IPS-NIHi11 (cell line): ENCODE measurements around the gene RAB22A.
A peak's percentile ranks its signal among the peaks of the same experiment; 100 is the strongest.
"Not testable (repeated sequence)": the region's sequence is repeated elsewhere in the genome, so short reads cannot be mapped to it uniquely, and the experiment has no call there.

Experiments
- DNase-seq: peaks from one replicate; pipeline ENCODE4 v3.0.0; 2012; ENCODE audit warnings: mixed read lengths, low spot score

The RAB22A gene

DNA sequence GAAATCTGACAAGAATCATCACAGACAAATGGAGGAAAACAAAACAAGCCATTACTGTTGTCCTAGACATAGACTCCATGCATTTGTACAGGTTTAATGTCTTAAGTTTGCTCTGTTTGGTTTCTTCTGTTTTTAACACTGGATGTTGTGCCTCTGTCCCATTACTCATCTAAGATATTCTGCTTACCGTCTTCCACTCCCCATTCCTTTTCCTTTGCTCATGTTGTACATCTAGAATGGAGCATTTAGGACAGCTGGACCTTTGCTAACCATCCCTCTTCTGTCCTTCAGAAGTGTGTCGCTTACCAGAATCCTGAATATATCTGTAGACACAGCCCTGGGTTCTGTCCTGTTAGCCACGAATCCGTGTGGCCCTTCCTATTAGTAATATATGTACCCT is 35.2 kb downstream of the RAB22A start:
- DNase-seq = no peak

DNA sequence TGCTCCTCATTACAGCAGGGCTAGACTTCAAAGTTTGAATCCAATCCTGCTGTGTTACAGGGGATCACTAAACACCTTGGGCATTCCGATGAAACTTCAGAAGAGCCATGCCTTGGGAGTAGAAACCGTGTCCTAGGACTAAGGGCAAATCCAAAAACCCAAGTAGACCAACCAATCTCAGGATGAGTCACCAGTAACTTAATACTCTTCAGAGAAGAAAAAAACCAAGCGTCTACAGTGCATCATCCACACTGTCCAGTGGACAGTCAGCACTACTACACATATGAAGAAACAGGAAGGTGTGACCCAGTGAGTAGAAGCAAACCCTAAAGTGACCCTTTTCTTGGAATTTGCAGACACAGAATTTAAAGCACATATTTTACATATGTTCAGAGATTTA is 40.1 kb downstream of the RAB22A start:
- no peak for DNase-seq

DNA sequence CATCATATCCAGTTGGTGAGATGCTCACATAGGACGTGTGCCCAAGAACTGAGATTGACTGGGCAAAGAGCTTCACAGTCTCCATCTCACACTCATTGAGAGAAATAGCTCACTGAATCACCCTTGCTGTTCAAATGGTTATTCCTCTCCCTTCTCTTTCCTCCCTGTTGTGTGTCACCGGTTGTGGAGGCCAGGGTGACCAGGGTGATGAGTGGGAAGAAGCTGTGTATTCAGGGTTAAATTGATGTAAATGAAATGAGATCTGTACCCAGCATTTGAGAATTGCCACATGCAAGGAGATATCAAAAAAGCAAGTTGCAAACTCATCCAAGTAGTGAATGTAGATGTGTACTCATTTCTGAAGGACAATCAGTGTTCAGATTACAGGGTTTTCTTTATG is 43.0 kb downstream of the RAB22A start:
- DNase-seq = no peak

DNA sequence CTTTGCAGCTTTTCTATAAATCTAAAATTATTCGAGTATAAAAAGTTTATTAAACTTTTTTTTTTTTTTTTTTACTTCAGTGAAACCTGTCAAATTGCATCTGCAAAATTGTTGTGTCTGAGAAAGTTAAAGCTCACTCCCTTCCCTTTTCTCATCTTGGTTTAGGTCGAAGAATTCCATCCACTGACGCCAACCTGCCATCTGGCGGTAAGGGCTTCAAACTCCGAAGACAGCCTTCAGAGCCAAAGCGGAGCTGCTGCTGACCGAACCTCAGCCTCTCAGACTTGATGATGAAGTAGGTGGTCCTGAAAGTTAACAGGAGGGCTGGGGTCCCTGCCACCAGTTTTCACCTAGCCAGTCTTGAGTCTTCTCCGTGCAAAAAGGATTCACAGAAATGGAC is 49.9 kb downstream of the RAB22A start:
- DNase-seq = no peak

DNA sequence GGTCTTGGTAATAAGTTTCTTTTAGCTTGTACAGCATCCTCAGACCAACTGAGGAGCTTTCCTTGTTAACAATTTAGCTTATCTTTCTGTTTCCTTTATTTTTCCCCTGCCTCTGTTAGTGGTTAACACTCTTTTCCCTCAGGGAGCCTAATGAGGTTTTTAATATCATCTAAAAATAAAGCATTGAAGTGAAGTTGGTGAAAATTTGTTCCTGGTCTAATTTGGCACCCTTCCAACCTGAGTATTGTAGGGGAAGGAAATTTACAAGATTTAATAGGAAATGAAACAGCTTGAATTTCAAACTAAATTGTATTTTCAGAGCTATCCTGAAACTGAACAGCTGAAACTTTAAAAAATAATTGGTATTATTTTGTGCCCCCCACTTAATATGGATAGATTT is 51.4 kb downstream of the RAB22A start:
- no peak for DNase-seq

DNA sequence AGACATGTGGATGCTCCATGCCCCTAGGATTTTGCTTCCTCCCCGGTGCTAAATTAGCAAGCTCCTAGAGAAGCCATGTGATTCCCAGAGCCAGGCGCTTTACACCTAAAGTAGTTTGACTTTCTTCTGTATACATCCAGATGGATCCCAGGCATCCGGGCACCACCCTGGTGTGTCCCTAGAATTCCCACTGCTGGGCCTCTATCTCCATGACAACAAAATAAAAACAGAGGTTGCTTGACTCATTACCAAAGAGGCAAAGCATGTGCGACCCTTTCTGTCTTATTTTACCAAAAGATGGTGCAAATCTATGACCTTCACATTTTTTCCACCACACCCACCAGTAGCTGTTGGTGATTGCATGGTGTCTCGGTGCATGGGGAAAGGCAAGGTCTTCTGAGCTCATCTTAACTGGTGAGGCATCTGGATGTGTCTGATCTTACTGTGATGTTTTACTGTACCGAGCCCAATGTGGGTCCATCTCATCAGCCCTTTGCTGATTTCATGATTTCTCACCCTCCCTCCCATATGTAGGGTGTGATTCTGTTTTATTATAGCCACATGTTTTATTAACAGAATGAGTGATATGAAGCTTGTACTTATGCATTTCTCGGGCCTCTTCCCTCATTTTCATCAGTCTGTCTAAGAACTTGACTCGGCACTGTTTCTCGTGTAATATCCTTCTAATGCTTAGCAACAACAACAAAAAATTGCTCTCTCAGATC is 52.1 kb downstream of the RAB22A start:
- DNase-seq = no peak

DNA sequence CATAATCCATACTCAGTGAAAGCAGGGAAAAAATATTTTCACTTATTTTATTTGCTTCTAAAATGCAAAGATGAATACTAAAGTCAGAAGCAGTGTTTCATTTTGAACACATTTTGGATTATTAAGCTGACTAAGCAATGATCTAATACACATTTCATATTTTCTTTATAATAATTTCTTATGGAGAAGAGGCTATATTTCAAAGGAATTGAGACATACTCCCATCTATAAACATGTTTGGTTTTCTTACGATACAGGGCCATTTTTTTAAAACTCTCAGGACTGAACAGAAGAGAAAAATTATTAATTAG is 52.6 kb downstream of the RAB22A start:
- DNase-seq = no peak

DNA sequence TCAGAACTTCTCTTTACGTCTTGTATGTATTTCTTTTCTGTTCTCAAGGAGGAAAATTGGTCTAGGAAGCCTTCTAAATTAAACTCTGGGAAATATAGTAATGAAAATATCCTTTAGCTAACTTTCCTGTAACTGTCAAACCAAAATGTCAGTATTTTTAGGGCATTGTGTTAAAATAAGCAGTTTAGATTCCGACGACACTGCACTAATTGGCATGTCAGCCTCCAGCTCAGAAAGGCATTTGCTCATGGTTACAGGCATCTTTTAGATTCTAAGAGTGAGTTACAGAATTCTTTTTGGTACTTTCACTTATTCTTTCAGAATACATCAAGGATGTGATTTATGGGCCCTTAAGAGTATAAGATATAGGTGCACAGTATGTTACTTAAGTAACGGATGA is 53.5 kb downstream of the RAB22A start:
- no peak for DNase-seq

DNA sequence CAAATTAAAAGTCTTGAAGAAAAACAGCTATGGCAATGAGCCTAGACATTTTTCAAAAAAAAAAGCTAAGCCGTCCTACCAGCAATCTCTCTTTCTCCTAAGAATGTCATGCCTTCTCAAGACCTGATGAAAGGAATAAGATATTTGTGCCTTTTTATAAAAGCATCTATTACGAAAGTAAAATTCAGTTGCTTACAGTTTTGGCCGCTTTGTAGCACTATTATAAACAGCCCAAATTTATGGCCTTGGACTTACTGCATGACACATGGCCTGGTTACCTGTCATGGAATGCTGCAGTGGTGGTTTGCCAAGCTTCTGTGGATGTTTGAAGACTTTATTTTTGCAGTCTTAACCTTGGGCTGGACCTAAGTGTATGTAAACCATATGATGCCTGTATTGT is 57.4 kb downstream of the RAB22A start:
- no peak for DNase-seq

DNA sequence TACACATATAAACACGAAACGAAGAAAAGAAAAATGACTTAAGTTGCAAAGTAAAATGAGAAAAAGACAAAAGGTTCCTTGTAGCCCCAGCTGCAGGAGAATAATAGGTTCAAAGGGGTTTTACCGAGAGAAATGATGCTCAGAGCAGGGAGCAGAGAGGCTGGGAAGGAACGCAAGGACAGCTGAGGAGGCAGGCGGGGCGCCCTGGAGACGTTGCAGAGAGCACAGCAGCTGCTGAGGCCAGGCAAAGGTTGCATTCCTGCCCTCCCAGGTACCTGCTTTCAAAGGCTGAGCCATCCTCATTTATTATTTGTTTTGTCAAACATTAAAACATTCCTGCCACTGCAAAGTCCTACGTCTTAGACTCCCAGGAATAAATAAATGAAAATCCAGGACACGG is 63.3 kb downstream of the RAB22A start:
- DNase-seq = peak; percentile 45

DNA sequence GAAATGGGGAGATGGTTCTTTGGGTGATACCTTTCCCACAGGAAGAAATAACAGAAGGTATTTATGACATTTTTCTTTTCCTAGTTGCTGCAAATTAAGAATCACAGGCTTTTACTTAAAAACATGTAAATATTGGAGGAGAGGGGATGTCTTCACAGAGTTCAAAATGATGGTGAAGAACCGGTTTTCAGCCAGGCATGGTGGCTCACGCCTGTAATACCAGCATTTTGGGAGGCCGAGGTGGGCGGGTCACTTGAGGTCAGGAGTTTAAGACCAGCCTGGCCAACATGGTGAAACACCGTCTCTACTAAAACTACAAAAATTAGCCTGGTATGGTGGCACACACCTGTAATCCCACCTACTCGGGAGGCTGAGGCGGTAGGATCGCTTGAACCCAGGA is 63.8 kb downstream of the RAB22A start:
- not testable (repeated sequence) for DNase-seq

DNA sequence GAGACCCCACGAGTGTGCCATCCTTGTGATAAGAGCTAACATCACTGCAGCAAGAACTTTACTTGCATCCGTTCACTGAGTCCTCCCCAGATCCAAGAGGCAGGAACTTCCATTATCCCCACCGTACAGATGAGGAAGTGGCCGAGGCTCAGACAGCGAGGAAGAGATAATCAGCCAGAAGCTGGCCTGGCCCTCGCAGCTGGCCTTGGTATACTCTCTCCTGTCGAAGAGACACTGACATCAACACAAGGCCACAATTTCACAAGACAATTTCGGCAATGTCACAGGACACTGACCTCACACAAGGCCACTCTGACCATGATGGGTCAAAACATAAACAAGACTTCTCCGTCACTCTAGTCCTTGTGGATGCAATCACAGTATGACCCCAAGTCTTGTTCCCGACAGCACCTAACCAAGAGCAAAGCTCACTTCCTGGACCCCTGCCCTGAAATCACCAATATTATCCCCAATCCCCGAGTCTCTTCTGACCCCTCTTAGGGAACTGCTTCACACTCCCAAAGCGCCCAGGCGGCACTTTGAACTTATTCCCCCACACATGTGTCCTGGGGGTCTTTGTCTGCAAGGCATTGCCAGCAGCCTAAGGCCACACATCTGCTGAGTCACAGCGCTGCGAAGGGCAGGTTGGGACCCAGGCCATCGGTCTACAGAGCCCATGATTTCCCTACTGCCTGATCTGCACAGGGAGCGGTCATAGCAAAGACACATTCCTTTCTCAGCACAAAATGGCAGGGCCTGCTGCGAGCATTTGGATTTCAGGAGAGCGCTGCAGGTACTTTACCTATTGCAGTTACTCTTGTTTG is 64.7 kb downstream of the RAB22A start:
- DNase-seq = no peak

DNA sequence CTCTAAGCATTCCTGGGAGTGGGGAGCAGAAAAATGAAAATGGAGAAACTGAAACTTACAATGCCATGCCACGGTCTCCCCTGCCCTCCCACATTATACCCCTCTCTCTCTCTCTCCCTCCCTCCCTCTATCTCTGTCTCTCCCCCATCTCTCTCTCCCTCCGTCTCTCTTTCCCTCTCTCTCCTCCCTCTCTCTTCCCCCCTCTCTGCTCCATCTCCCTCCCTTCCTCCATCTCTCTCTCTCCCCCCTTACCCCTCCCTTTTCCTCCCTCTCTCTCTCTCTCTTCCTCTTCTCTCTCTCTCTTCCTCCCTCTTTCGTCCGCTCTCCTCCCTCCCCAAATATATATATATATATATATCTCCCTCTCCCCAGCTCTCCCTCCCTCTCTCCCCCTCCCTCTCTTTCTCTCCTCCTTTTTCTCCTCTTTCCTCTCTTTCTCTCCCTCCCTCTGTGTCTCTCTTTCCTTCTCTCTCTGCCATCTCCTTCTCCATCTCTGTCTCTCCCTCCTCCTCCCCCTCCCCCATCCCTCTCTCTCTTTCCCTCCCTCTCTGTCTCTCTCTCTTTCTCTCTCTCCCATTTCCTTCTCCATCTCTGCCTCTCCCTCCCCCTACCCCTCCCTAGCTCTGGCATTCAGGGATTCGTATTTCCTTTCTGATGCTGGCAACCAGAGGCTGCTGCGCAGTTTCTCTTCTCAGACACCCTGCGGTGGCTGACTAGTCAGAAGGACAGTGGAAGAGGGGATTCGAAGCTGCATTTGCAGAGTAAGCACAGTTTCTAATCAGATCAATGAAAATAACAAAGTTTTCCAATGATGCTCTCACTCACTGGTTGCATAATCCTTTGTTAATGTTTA is 65.6 kb downstream of the RAB22A start:
- peak; percentile 54 for DNase-seq

DNA sequence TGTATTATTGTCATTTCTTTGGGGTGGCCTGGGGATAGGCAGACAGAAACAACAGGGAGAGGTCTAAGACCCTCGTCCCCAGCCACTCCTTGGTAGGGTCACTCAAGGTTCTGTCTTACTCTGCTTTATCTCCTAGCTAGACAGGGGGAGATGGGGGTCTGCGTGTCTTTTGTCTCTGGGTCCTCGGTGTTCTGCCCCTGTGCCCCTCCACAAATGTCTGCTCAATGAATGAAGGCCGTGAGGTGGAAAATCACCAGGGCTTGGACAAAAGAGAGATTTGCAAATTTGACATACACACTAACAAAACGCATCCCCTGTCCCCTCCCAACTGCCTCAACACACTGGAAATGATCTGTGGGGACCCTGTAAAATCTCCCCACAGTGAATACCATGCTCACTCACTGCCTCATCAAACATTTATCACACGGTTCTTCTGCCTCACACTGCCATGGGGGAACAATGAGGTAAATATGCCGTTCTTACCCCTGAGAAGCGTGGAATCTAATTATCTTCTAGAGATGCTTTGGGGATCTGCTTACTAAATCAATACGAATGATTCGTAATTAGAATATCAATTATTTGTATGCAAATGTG is 66.3 kb downstream of the RAB22A start:
- DNase-seq = no peak

DNA sequence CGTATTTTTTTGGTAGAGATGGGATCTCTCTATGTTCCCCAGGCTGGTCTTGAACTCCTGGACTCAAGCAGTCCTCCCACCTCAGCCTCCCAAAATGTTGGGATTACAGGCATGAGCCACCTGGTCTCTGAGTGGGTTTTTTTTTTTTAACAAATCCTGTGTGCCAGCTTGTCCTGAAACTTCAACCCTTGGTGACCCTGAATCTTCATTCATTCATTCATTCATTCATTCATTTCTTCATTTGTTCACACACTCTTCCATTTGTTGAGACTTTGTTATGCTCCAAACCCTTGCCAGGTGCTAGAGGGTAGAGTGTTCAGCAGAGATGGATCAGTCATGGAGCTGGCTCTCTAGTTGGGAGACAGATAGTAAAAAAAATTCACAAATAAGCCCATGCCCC is 67.5 kb downstream of the RAB22A start:
- DNase-seq = no peak

DNA sequence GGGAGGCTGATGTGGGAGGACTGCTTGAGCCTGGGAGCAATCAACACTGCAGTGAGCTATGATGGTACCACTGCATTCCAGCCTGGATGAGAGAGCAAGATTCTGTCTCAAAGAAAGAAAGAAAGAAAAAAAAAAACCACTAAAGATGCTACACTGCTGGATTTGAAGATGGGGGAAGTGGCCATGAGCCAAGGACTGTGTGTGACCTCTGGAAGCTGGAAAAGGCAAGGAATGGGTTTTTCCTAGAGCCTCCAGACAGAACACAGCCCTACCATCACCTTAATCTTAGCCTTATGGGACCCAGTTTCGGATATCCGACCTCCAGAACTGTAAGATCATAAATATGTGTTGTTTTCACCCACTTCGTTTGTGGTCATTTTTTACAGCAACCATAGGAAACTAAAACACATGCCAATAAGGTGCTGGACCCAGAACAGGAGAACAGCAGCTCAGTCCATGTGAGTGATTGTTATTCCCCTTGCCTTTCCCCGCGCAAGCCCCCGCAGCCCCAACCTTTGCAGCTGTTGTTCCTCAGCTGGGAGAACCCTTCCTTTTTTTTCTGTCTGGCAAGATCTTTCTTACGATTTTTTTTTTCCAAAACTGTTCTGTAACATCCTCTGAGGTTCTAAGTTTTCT is 68.4 kb downstream of the RAB22A start:
- DNase-seq = no peak

DNA sequence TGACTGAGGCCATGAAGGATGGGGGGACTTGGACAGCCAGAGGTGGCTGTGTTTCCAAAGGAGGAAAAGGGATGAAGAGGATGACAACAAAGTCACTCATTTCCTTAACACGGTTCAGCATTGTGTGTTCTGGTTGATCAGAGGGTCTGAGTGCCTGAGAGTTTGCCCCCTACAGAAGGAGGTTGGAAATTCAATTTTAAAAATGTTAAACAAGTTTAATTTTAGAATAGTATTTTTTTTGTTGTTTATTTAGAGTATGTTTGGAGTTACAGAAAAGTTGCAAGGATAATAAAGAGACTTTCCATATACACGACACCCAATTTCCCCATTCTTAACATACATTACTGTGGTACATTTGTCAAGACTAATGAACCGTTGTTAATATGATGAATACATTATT is 69.2 kb downstream of the RAB22A start:
- no peak for DNase-seq

DNA sequence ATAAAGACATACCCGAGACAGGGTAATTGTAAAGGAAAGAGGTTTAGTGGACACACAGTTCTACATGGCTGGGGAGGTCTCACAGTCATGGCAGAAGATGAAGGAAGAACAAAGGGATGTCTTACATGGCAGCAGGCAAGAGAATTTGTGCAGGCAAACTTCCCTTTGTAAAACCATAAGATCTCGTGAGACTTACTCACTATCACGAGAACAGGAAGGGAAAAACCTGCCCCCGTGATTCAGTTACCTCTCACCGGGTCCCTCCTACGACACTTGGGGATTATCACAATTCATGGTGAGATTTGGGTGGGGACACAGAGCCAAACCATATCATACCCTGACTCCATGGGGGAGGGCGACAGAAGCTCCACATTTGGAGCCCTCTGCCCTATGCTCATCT is 72.1 kb downstream of the RAB22A start:
- no peak for DNase-seq

DNA sequence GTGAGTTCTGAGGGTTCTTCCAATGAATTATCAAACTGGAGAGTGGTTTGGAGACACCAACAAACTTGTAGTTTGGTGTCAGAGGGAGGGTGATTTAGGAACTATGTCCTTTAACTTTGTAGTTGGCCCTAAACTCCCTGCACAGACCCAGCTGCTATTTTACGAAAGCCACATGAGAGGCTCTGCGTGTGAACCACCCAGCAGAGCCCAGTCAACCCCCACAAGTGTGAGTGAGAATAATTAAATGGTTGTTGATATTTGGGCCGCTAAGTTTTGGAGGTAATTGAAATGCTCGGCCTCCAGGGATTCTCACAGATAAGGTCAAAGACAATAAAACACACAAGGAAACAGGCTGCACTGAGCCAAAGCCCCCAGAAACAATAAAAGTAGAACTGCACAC is 72.6 kb downstream of the RAB22A start:
- DNase-seq = no peak

DNA sequence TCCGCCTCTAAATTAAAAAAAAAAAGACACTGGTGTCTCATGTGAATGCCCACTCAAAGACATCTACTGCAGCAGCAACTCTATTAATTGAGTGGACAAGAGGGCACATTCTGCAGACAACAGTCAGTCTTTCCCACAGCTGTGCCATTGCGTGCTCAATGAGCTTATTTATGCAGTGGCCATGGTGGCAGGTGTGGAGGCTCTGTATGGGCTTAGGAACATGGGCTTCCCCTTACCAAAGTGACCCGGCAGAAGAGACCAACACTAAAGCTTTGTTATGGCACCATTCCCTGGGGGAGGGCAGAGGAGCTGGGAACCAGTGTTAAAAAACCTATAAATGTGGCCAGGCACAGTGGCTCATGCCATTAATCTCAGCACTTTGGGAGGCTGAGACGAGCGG is 75.3 kb downstream of the RAB22A start:
- DNase-seq = no peak

DNA sequence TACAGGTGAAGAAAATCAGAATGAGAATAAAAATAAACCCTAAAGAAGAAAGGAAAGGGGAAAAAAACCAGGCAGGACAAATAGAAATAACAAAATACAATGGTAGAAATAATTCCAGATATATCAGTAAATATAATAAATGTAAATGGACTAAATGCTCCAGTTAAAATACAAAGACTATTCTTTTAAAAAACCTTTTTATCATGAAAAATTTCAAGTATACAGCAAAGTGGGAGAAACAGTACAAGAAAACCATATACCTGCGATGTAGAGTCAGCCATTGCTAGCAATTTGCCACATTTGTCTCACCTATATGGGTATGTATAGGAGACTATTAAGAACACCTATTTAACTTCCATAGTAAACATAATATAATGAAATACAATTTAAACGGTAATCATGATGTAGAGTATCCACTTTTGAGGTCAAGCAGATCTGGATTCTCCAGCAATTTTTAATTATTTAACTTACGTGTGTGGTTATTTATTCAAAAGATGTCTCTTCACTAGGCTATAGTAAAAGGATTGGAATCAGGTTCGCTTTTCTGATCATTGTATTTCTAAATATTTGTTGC is 78.6 kb downstream of the RAB22A start:
- DNase-seq = no peak

DNA sequence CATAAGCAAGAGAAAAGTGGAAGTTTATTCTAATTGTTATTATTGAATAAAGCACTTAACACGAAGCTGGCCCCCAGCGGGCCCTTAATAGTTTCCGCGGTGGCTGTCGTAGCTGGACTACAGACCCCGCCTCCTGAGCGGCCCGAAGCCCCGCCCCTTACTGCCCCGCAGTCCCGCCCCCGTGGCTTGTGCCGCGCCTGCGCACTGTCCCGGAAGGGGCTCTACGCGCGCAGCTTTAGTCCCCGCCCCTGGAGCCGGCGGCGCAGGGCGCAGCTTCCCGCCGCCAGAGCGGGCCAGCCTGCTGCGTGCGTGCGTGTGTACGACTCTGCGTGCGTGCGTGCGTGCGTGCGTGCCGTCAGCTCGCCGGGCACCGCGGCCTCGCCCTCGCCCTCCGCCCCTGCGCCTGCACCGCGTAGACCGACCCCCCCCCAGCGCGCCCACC is 79.4 kb downstream of the RAB22A start, which contains the start of gene VAPB:
Gene VAPB, plus strand, starts transcription at position 348 of the 442 bp plus-strand sequence. CDS start 231 bp downstream, outside the sequence.
- DNase-seq = peak; percentile 97
